ENCODE results near the gene LYST. TPM values are rescaled to one million over a fixed set of nuclear protein-coding genes. Genes with fewer than 3 reads are reported as not detected.

The LYST gene
- total and polyA plus RNA-seq, 5 donors = 3.8 to 15.3 (median 12.0) TPM

DNA sequence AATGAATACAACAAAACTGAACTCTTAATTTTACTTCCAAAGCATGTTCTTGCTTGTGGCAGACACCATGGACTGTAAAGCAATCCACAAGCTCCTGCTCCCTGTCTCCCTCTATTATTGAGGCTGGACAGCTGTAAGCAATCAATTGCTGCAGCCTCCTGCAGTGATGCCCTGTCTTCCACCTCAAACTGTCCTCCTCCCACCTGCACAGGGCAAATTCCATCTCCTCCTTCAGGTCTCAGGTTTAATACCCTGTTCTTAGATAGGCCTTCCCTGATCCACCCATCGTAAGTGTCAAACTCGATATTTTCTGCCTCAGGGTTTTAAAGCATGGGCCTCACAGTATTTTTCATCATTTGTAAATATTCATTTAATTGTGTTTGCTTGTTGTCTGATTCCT, 81.8 kb downstream of the LYST start:
- DNase-seq (no peak), ATAC-seq (no peak)
- intact Hi-C loops (cut with DNase I) = loop anchor here in 3 of 4 donors (10.0 kb wide), 1 partner anchor 270 kb away; no protein-coding TSS in a partner anchor
- 84% methylated on average over 2 of the region's 2 CpGs for WGBS
- H3K4me3 ChIP-seq (ENCODE audit: low read length) = no peak overlapping the region
- no peaks in the 10 kb centered on the region for H3K27me3 ChIP-seq (ENCODE audit: control insufficient read depth, insufficient read depth)
- no peak overlapping the region for H3K27ac ChIP-seq (ENCODE audit: low read length)
- no peaks in the 10 kb centered on the region for H3K4me1 ChIP-seq (ENCODE audit: control insufficient read depth, insufficient read depth, low read length)
- no peaks in the 10 kb centered on the region for H3K9me3 ChIP-seq (ENCODE audit: control insufficient read depth, low read length)

DNA sequence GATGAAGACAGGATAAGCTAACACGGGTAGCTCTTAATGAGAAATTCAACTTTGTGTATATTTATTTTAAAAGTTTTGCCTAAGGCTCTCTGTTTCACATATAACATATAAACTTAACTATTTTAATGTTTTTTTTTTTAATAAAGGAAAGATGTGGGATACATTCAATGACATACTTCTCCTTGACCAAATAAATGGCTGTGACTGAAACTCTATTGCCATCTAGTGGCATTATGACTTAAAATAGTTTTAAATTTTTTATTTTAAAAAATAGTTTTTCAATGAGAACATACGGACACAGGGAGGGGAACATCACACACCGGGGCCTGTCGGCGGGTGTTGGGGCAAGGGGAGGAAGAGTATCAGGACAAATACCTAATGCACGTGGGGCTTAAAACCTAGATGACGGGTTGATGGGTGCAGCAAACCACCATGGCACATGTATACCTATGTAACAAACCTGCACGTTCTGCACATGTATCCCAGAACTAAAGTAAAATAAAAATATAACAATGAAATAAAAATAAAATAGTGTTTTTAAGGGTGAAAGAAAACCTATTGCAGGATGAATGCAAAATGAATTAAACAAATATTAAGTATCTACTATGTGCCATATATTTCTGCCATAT, 83.4 kb downstream of the LYST start:
- Histone ChIP-seq H3K4me3 (ENCODE audit: low read length) (no peak overlapping the region), H3K9me3 (ENCODE audit: control insufficient read depth, low read length) (no peaks in the 10 kb centered on the region), H3K27ac (ENCODE audit: low read length) (no peak overlapping the region), H3K27me3 (ENCODE audit: control insufficient read depth, insufficient read depth) (no peaks in the 10 kb centered on the region), H3K4me1 (ENCODE audit: control insufficient read depth, insufficient read depth, low read length) (no peaks in the 10 kb centered on the region)
- DNase-seq (no peak), ATAC-seq (no peak)
- intact Hi-C loops (cut with DNase I) = loop anchor here in 3 of 4 donors (10.0 kb wide), 1 partner anchor 268 kb away; no protein-coding TSS in a partner anchor
- WGBS = 22% methylated on average over 8 of the region's 8 CpGs

DNA sequence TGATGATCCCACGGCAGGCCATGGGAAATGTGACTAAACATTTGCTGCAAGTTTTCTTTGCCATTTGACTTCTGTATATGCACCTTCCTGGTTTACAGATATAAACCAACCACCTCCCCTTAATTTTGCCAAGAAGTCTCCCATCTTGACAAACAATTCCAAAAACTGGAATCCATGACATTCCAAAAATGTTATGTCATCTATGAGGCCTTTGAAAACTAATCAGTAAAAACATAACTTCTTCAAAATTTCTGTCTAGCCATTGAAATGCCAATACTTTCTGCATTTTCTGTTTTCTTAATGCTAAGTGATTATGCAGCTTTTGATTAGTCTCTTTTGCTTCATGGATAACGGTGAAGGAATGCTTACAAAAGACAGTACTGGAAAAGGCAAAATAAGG, 84.1 kb downstream of the LYST start:
- intact Hi-C loops (cut with DNase I) = loop anchor here in 3 of 4 donors (10.0 kb wide), 1 partner anchor 268 kb away; no protein-coding TSS in a partner anchor
- 92% methylated on average over 2 of the region's 2 CpGs for WGBS
- no peak for ATAC-seq

DNA sequence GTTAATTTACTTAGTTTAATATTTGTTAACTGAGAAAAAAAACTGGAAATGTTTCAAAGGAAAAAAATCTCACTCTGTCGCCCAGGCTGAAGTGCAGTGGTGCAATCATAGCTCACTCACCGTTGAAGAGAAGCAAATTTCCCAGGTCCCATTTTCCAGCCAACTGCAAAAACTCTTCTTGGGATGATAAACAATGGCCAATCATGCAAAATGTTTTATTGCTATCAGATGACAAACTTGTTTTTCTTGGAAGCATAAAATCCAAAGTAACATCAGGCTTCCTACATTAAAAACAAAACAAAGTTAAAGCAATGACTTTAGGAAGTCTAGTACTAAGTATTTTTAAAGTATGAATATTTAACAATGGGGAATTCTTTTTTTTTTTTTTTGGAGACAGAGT, 84.9 kb downstream of the LYST start:
- Histone ChIP-seq H3K4me3 (ENCODE audit: low read length) (no peak overlapping the region), H3K9me3 (ENCODE audit: control insufficient read depth, low read length) (no peaks in the 10 kb centered on the region), H3K4me1 (ENCODE audit: control insufficient read depth, insufficient read depth, low read length) (no peaks in the 10 kb centered on the region), H3K27me3 (ENCODE audit: control insufficient read depth, insufficient read depth) (no peaks in the 10 kb centered on the region), H3K27ac (ENCODE audit: low read length) (no peak overlapping the region)
- DNase-seq = no peak
- intact Hi-C loops (cut with DNase I) = loop anchor here in 3 of 4 donors (10.0 kb wide), 1 partner anchor 267 kb away; no protein-coding TSS in a partner anchor
- 54% methylated on average over 2 of the region's 2 CpGs for WGBS
- no peak for ATAC-seq

More for the DNA sequence above, 84.1 kb downstream of the LYST start:
- H3K4me1 ChIP-seq (ENCODE audit: control insufficient read depth, insufficient read depth, low read length) = no peaks in the 10 kb centered on the region
- no peak for DNase-seq
- no peaks in the 10 kb centered on the region for H3K9me3 ChIP-seq (ENCODE audit: control insufficient read depth, low read length)
- no peaks in the 10 kb centered on the region for H3K27me3 ChIP-seq (ENCODE audit: control insufficient read depth, insufficient read depth)
- H3K4me3 ChIP-seq (ENCODE audit: low read length) = no peak overlapping the region
- H3K27ac ChIP-seq (ENCODE audit: low read length) = no peak overlapping the region

DNA sequence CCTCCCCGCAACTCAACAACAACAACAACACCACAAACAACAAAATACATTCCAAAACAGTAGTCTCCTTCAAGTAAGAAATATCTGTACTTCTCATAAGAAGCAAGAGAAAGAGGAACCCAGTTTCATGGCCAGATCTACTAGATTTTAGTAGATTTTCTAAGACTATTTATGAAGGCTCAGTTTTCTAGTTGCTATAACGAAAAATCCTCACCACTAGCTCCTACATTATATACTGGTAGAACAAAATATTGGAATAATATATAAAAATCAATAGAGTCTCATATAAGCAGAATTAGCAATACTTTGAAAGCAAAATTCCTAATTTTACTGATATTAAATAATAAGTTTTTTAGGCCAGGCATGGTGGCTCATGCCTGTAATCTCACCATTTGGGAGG, 86.9 kb downstream of the LYST start:
- ATAC-seq (no peak), DNase-seq (no peak)
- Histone ChIP-seq H3K4me1 (ENCODE audit: control insufficient read depth, insufficient read depth, low read length) (no peaks in the 10 kb centered on the region), H3K4me3 (ENCODE audit: low read length) (no peak overlapping the region), H3K27ac (ENCODE audit: low read length) (no peak overlapping the region), H3K9me3 (ENCODE audit: control insufficient read depth, low read length) (no peaks in the 10 kb centered on the region), H3K27me3 (ENCODE audit: control insufficient read depth, insufficient read depth) (no peaks in the 10 kb centered on the region)
- intact Hi-C loops (cut with DNase I) = loop anchor here (10.0 kb wide), 1 partner anchor 265 kb away; no protein-coding TSS in a partner anchor
- WGBS = 99% methylated on average over 2 of the region's 2 CpGs

DNA sequence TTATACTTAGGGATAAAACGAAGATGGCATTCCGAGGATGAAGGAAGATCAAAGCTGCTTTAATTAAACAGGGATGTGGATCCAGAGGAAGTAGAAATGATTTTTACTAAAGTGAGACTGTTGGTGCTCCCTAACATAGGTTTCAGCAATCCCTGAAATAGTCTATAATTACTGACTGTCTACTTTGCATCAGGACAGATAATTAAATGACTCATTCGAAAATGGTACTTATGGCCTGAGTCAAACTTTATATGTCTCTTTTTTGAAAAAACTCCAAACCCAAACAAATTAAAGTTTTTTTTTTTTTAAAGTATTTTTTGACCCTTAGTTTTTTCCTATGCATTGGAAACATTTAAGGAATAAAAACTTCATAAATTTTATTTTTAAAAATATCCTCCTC, 90.3 kb downstream of the LYST start:
- no peaks in the 10 kb centered on the region for H3K4me1 ChIP-seq (ENCODE audit: control insufficient read depth, insufficient read depth, low read length)
- no peak overlapping the region for H3K27ac ChIP-seq (ENCODE audit: low read length)
- H3K9me3 ChIP-seq (ENCODE audit: control insufficient read depth, low read length) = no peaks in the 10 kb centered on the region
- intact Hi-C loops (cut with DNase I) = loop anchor here in 1 of 4 donors (10.0 kb wide), 1 partner anchor 262 kb away; no protein-coding TSS in a partner anchor
- no peaks in the 10 kb centered on the region for H3K27me3 ChIP-seq (ENCODE audit: control insufficient read depth, insufficient read depth)
- DNase-seq (no peak), ATAC-seq (no peak)
- H3K4me3 ChIP-seq (ENCODE audit: low read length) = no peak overlapping the region
- WGBS = 91% methylated on average over 3 of the region's 3 CpGs

DNA sequence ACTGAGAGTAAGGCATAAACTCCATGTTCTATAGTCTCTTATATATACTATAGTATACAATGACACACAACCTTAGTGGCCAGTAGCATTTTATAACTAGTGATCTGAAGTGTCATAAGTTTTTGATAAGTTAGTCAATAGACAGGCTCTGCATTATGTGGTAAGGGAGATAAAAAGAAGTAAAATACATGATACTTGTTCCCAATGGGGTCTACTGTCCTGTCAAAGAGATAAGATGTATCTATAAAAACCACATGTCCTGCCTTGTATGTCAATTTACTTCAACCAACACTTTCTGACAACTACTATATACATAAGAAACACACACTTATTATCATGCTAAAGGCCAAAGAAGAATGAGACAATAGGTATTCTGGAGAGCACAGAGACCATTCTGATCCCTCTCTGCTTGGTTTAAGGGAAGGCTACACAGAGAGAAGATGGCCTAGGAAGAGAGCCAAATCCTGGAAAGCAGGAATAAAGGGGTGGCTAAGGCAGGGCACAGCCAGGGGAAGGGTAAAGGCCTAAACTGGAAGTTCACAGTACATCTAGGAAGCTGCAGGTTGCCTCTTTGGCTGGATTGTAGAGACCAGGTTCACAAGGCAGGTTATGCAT, 91.4 kb downstream of the LYST start:
- intact Hi-C loops (cut with DNase I) = loop anchor here in 1 of 4 donors (10.0 kb wide), 1 partner anchor 261 kb away; no protein-coding TSS in a partner anchor
- Histone ChIP-seq H3K9me3 (ENCODE audit: control insufficient read depth, low read length) (no peaks in the 10 kb centered on the region), H3K27ac (ENCODE audit: low read length) (no peak overlapping the region), H3K4me1 (ENCODE audit: control insufficient read depth, insufficient read depth, low read length) (no peaks in the 10 kb centered on the region), H3K27me3 (ENCODE audit: control insufficient read depth, insufficient read depth) (no peaks in the 10 kb centered on the region), H3K4me3 (ENCODE audit: low read length) (no peak overlapping the region)
- ATAC-seq (no peak), DNase-seq (no peak)

DNA sequence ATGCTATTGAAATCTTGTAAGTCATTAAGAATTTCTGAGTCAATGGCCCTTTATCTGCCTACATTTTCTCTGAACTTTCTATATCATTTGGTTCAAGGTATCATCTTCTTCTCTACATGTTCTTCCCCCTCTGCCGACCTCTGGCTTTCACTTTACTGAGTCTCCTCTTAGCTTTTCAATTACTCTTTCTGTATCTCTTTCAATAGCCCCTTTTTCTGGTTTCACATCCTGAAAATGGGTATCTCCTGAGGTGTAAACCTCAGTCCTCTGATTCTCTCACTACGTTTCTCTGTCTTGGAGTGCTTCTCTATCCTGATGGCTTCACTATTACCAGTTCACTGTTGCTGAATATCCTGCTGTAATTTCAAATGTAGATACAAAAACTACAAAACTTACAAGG, 98.9 kb downstream of the LYST start:
- H3K9me3 ChIP-seq (ENCODE audit: control insufficient read depth, low read length) = no peaks in the 10 kb centered on the region
- 89% methylated on average over 2 of the region's 2 CpGs for WGBS
- no peak for ATAC-seq
- H3K27me3 ChIP-seq (ENCODE audit: control insufficient read depth, insufficient read depth) = no peaks in the 10 kb centered on the region
- intact Hi-C loops (cut with DNase I) = no loop called here
- no peak overlapping the region for H3K27ac ChIP-seq (ENCODE audit: low read length)
- no peak for DNase-seq
- H3K4me1 ChIP-seq (ENCODE audit: control insufficient read depth, insufficient read depth, low read length) = no peaks in the 10 kb centered on the region
- H3K4me3 ChIP-seq (ENCODE audit: low read length) = no peak overlapping the region

DNA sequence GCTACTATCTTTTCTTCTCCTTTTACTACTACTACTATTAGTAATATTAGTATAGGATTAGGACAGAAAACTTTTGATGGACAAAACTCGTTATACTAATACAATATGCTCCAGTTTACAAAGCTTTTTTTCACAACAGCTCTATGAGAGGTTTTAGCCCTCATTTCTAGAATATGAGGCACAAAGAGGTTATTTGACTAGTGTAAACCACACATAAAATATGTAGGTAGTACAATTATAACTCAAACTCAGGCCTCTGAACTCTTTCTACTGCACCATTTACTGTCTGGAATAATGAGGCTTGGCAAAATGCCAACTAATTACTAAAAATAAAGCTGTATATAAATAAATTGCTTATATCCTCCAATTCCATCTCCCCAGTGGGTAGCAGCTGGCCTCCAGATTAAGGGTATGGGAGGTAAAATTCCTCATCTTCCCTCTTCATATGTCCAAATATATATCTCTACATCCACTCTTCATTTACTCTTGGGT, 99.9 kb downstream of the LYST start:
- H3K9me3 ChIP-seq (ENCODE audit: control insufficient read depth, low read length) = no peaks in the 10 kb centered on the region
- DNase-seq = no peak

DNA sequence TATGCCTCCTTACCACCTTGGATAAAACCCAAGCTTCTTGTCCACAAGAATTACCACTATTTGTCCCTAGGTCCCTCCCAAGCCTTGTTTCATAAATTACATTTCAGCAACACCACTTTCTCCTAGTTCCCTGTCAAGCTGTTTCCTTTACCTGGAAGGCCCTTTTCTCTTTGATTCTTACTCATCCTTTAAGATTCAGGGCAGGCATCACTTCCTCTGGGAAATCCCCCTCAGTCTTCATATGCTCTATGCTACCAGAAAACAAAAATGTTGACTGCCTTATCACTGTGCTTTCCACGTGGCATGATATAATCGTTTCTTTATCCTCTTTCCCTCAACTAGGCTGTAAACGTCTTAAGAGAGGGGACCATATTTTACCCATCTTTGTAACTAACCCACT, 102.7 kb downstream of the LYST start:
- intact Hi-C loops (cut with DNase I) = no loop called here
- no peaks in the 10 kb centered on the region for H3K9me3 ChIP-seq (ENCODE audit: control insufficient read depth, low read length)
- no peak overlapping the region for H3K4me3 ChIP-seq (ENCODE audit: low read length)
- DNase-seq (no peak), ATAC-seq (no peak)
- no peak overlapping the region for H3K27ac ChIP-seq (ENCODE audit: low read length)
- 53% methylated on average over 3 of the region's 3 CpGs for WGBS
- H3K27me3 ChIP-seq (ENCODE audit: control insufficient read depth, insufficient read depth) = no peaks in the 10 kb centered on the region
- H3K4me1 ChIP-seq (ENCODE audit: control insufficient read depth, insufficient read depth, low read length) = no peaks in the 10 kb centered on the region

More for the DNA sequence above, 99.9 kb downstream of the LYST start:
- H3K4me3 ChIP-seq (ENCODE audit: low read length) = no peak overlapping the region
- H3K27ac ChIP-seq (ENCODE audit: low read length) = no peak overlapping the region
- no peaks in the 10 kb centered on the region for H3K4me1 ChIP-seq (ENCODE audit: control insufficient read depth, insufficient read depth, low read length)
- H3K27me3 ChIP-seq (ENCODE audit: control insufficient read depth, insufficient read depth) = no peaks in the 10 kb centered on the region
- WGBS = 97% methylated on average over 1 of the region's 1 CpG
- no peak for ATAC-seq
- intact Hi-C loops (cut with DNase I) = no loop called here

DNA sequence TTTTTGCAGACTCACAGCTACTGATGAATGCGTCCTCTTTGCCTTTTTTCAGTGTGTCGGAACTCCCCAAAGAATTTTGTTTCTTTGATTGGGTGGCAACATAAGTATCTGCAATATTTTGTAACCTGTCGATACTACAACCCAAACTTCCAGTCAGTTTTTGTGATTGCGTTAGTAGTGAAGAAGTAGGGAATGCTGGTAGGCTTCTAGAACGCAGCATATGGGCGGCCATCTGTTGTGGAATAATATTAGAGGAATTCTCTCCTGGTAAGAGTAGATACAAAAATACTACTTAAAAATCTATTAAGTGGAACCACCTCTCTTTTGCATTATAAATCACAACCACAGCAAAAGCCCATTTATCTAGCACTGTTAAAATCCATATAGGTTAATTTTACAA, 107.4 kb downstream of the LYST start:
- no peaks in the 10 kb centered on the region for H3K4me1 ChIP-seq (ENCODE audit: control insufficient read depth, insufficient read depth, low read length)
- intact Hi-C loops (cut with DNase I) = no loop called here
- H3K27ac ChIP-seq (ENCODE audit: low read length) = no peak overlapping the region
- DNase-seq = no peak
- H3K9me3 ChIP-seq (ENCODE audit: control insufficient read depth, low read length) = no peaks in the 10 kb centered on the region
- WGBS = 94% methylated on average over 6 of the region's 6 CpGs
- ATAC-seq = no peak
- H3K27me3 ChIP-seq (ENCODE audit: control insufficient read depth, insufficient read depth) = no peaks in the 10 kb centered on the region
- H3K4me3 ChIP-seq (ENCODE audit: low read length) = no peak overlapping the region

Data from right cardiac atrium (tissue), 5 donors.